ENCODE results near the gene MAP4K4. TPM values are rescaled to one million over a fixed set of nuclear protein-coding genes. Genes with fewer than 3 reads are reported as not detected.

MAP4K4 gene
- total RNA-seq, 3 donors from 2014 or later = 26.4 to 54.6 (median 34.2) TPM

GRCh38 chr2:101725038-101725437 lies 27.5 kb downstream of the MAP4K4 start:
- no peak for TF ChIP-seq CTCF (IDR thresholded peaks at IDR 0.05)
- H3K36me3 ChIP-seq (ENCODE audit: low read depth) = no peaks in the 10 kb centered on the region
- H3K9me3 ChIP-seq = no peaks in the 10 kb centered on the region
- intact Hi-C loops (cut with DNase I, micrococcal nuclease) = no loop called here
- ATAC-seq (no peak), DNase-seq (no peak)
- no peaks in the 10 kb centered on the region for H3K4me1 ChIP-seq (ENCODE audit: low read depth)
- no peak overlapping the region for H3K4me3 ChIP-seq

GRCh38 chr2:101725515-101726192 lies 28.1 kb downstream of the MAP4K4 start:
- no peaks in the 10 kb centered on the region for H3K36me3 ChIP-seq (ENCODE audit: low read depth)
- ATAC-seq (no peak), DNase-seq (peak in 1 of 3 donors; percentile 38)
- no peaks in the 10 kb centered on the region for H3K9me3 ChIP-seq
- H3K4me1 ChIP-seq (ENCODE audit: low read depth) = no peaks in the 10 kb centered on the region
- no peak for TF ChIP-seq CTCF (IDR thresholded peaks at IDR 0.05)
- intact Hi-C loops (cut with DNase I, micrococcal nuclease) = no loop called here
- no peak overlapping the region for H3K4me3 ChIP-seq

DNA sequence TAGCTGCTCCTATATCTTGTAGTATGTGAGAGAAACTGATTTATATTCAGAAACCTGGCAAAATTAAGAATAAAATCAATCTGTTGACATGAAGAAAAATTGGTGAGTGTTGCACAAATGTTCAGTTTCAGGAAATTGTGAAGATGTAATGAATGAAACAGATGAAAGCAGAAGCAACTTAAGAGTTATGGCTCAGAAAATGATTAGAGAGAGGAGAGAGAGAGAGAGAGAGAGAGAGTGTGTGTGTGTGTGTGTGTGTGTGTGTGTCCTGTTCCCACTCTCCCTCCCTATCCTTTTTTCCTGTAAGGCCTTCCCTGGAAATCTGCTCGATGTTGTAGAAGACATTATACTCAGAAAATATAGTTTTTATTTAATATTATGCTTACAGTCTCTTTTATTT lies 31.4 kb downstream of the MAP4K4 start:
- no peak overlapping the region for H3K4me3 ChIP-seq
- TF ChIP-seq CTCF (IDR thresholded peaks at IDR 0.05) = no peak
- ATAC-seq (no peak), DNase-seq (no peak)
- H3K4me1 ChIP-seq (ENCODE audit: low read depth) = peaks cover 4% of the 10 kb centered on the region
- H3K9me3 ChIP-seq = no peaks in the 10 kb centered on the region
- intact Hi-C loops (cut with DNase I, micrococcal nuclease) = no loop called here
- H3K36me3 ChIP-seq (ENCODE audit: low read depth) = no peaks in the 10 kb centered on the region

DNA sequence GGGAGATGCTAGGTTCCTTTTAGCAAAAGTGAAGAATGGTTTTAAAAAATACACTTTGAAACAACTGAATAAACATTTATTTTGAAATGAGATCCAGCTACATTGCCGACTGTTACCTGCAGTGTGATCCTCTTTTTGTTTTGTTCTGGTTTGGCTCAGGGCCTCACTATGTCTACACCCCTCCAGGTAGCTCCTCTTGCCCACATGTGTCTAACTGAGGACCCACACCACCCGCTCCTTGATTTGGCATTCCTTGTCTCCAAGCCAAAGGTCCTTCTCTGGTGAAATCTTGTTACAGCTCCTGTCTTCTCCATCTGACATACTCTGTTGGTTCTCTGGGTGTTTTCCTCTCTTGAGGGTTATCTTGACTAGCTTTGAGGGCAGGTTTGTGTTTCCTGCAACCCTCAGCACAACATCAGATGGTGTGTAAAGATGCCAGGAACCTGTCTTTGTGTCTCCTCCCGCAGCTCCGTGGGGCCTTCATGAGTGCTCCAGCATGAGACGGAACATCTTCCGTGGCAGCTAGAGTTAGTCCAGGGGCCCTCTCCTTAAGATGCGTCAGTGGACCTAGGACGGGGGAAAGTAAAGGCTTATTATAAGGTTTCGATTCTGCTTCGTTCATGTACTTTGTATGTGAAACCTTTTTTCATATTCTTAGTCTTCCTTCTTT lies 32.1 kb downstream of the MAP4K4 start:
- Histone ChIP-seq H3K9me3 (no peaks in the 10 kb centered on the region), H3K4me1 (ENCODE audit: low read depth) (peaks cover 4% of the 10 kb centered on the region), H3K36me3 (ENCODE audit: low read depth) (no peaks in the 10 kb centered on the region), H3K4me3 (no peak overlapping the region)
- no peak for DNase-seq
- ATAC-seq = no peak
- intact Hi-C loops (cut with DNase I, micrococcal nuclease) = no loop called here
- no peak for TF ChIP-seq CTCF (IDR thresholded peaks at IDR 0.05)

- Histone ChIP-seq H3K4me1 (ENCODE audit: low read depth) (peaks cover 4% of the 10 kb centered on the region), H3K4me3 (no peak overlapping the region), H3K9me3 (no peaks in the 10 kb centered on the region), H3K36me3 (ENCODE audit: low read depth) (no peaks in the 10 kb centered on the region)
- no peak for TF ChIP-seq CTCF (IDR thresholded peaks at IDR 0.05)
- ATAC-seq = no peak
- no peak for DNase-seq
- intact Hi-C loops (cut with DNase I, micrococcal nuclease) = no loop called here
These were observed 33.9 kb downstream of the MAP4K4 start for GRCh38 chr2:101731221-101732054.

All from mucosa of descending colon (tissue), 3 donors.